K562 (cell line): ENCODE data around the gene GMPR. TPM values are rescaled to one million over a fixed set of nuclear protein-coding genes. Genes with fewer than 3 reads are reported as not detected.

ENCODE experiments used
- BDP1 ChIP-seq: IDR thresholded peaks from 3 replicates; pipeline ENCODE4 v1.6.1; 2011; ENCODE audit not compliant: insufficient read length, insufficient read depth
- CEBPB ChIP-seq: fragments of 450-650 bp; IDR thresholded peaks from 2 replicates; pipeline ENCODE4 v1.6.1; 2016; ENCODE audit warnings: missing genetic modification characterization, missing compliant biosample characterization
- CREB1 ChIP-seq, 2 experiments: sonication (generic) in 1 of 2; formaldehyde crosslinking in 1 of 2; IDR thresholded peaks; 2 replicates each; pipeline versions ENCODE4 v1.6.1 to v1.8.0; 2012 to 2022; ENCODE audit warnings: inconsistent platforms in 1 of 2, mild to moderate bottlenecking in 1 of 2, missing genetic modification reagents in 1 of 2, moderate library complexity in 1 of 2
- DACH1 ChIP-seq: fragments of 450-650 bp; IDR thresholded peaks from 2 replicates; pipeline ENCODE4 v1.6.1; 2018; ENCODE audit not compliant: partially characterized antibody
- E2F1 ChIP-seq: sonication (generic); formaldehyde crosslinking; IDR thresholded peaks from 2 replicates; pipeline ENCODE4 v1.8.1; 2023; ENCODE audit warnings: mild to moderate bottlenecking, missing genetic modification reagents, moderate library complexity
- GATA2 ChIP-seq: sonication (generic); formaldehyde crosslinking; IDR thresholded peaks from 2 replicates; pipeline ENCODE4 v1.4.0; 2020; ENCODE audit warnings: mild to moderate bottlenecking, missing genetic modification reagents
- GTF2B ChIP-seq: IDR thresholded peaks from 2 replicates; pipeline ENCODE4 v1.6.1; 2011; ENCODE audit not compliant: insufficient read length; ENCODE audit errors: extremely low read depth
- HDAC1 ChIP-seq, 2 experiments: fragments of 450-650 bp; IDR thresholded peaks; 2 replicates each; pipeline ENCODE4 v1.6.1; 2016 to 2017; ENCODE audit warnings: inconsistent platforms in 1 of 2, mild to moderate bottlenecking in 1 of 2, moderate library complexity in 1 of 2
- HEY1 ChIP-seq: fragments of 250-450 bp; sonication (Bioruptor Pico); IDR thresholded peaks from 2 replicates; pipeline ENCODE4 v1.5.0; 2020; ENCODE audit warnings: mild to moderate bottlenecking, moderate library complexity, borderline replicate concordance
- HMG20B ChIP-seq: fragments of 250-450 bp; sonication (Bioruptor Pico); IDR thresholded peaks from 2 replicates; pipeline ENCODE4 v1.5.0; 2021; ENCODE audit warnings: mild to moderate bottlenecking
- IFI16 ChIP-seq: fragments of 250-450 bp; sonication (Bioruptor Pico); IDR thresholded peaks from 2 replicates; pipeline ENCODE4 v2.1.2; 2022; ENCODE audit warnings: mild to moderate bottlenecking, inconsistent platforms
- IRF9 ChIP-seq: fragments of 450-650 bp; IDR thresholded peaks from 2 replicates; pipeline ENCODE4 v1.6.1; 2016; ENCODE audit warnings: missing biosample characterization, missing genetic modification characterization
- JUN ChIP-seq, 2 experiments: sonication (generic) in 1 of 2; formaldehyde crosslinking in 1 of 2; IDR thresholded peaks; 2 replicates each; pipeline versions ENCODE4 v1.6.1 to v1.8.0; 2012 to 2022; ENCODE audit warnings: borderline replicate concordance in 2 of 2, mild to moderate bottlenecking in 2 of 2, improper control_type of control experiment in 1 of 2, low read depth in 1 of 2, low read length in 1 of 2, missing genetic modification reagents in 1 of 2
- L3MBTL2 ChIP-seq: fragments of 450-650 bp; IDR thresholded peaks from 2 replicates; pipeline ENCODE4 v1.6.1; 2016; ENCODE audit warnings: mild to moderate bottlenecking, moderate library complexity
- NFE2L1 ChIP-seq: fragments of 450-650 bp; IDR thresholded peaks from 2 replicates; pipeline ENCODE4 v1.6.1; 2016; ENCODE audit warnings: missing genetic modification characterization, low read depth, mild to moderate bottlenecking, missing compliant biosample characterization, moderate library complexity, borderline replicate concordance
- RCOR1 ChIP-seq, 2 experiments: IDR thresholded peaks; 2 replicates each; pipeline ENCODE4 v1.6.1; 2012; ENCODE audit warnings: low read depth in 2 of 2, low read length in 2 of 2, borderline replicate concordance in 1 of 2, improper control_type of control experiment in 1 of 2
- SLC30A9 ChIP-seq: fragments of 250-450 bp; sonication (Bioruptor Pico); IDR thresholded peaks from 2 replicates; pipeline ENCODE4 v1.8.0; 2022; ENCODE audit warnings: mild to moderate bottlenecking, moderate library complexity
- SMAD1 ChIP-seq: fragments of 150-350 bp; IDR thresholded peaks from 2 replicates; pipeline ENCODE4 v1.6.1; 2014; ENCODE audit warnings: low read length, low read depth; ENCODE audit not compliant: partially characterized antibody
- TRIM24 ChIP-seq, 2 experiments: fragments of 450-650 bp; IDR thresholded peaks; 2 replicates each; pipeline ENCODE4 v1.6.1; 2016
- ZFP91 ChIP-seq: sonication (generic); formaldehyde crosslinking; IDR thresholded peaks from 2 replicates; pipeline ENCODE4 v1.8.0; 2022; ENCODE audit warnings: mild to moderate bottlenecking, missing genetic modification reagents
- ZNF175 ChIP-seq: fragments of 200-800 bp; sonication (Bioruptor generic); IDR thresholded peaks from 2 replicates; pipeline ENCODE4 v1.6.1; 2016; ENCODE audit warnings: low read depth, mild to moderate bottlenecking, missing genetic modification characterization, missing compliant biosample characterization
- ZNF644 ChIP-seq: fragments of 200-800 bp; sonication (Bioruptor generic); IDR thresholded peaks from 2 replicates; pipeline ENCODE4 v1.6.1; 2016; ENCODE audit warnings: low read depth, missing genetic modification characterization, missing compliant biosample characterization
- ZNF717 ChIP-seq: fragments of 250-450 bp; sonication (Bioruptor Pico); IDR thresholded peaks from 2 replicates; pipeline ENCODE4 v1.5.0; 2021
- ZNF785 ChIP-seq: fragments of 250-450 bp; sonication (Bioruptor Pico); IDR thresholded peaks from 2 replicates; pipeline ENCODE4 v1.4.0; 2020; ENCODE audit warnings: mild to moderate bottlenecking
- polyA plus RNA-seq, 8 experiments: library from polyadenylated mRNA; depleted of rRNA in 4 of 8; stranded (reverse) in 5 of 8; unstranded in 3 of 8; fragments of >200 nt; fragmentation: Nextera tagmentation in 2 of 8; fragmentation: Illumina TruSeq in 1 of 8; extraction: Ambion mirVana in 2 of 8; extraction: Trizol in 1 of 8; gene quantifications; 2 replicates each; pipeline versions ENCODE4 v1.2.1 to v1.2.3, GENCODE V29; 2011 to 2014; ENCODE audit warnings: inconsistent platforms in 1 of 8, missing spikeins in 1 of 8
- total RNA-seq, 7 experiments: library from RNA; depleted of rRNA in 6 of 7; stranded (reverse); fragments of >200 nt in 6 of 7; fragmentation: Illumina TruSeq in 2 of 7; extraction: Trizol in 2 of 7; gene quantifications; 2 replicates each; pipeline versions ENCODE4 v1.2.1 to v1.2.3, GENCODE V29; 2011 to 2021; ENCODE audit warnings: low replicate concordance in 1 of 7

GMPR gene
- total and polyA plus RNA-seq, 9 of the 15 experiments (the other 6 are each of a cell fraction or from before 2014, with no cell fraction given) = 34.6 to 83.7 (median 49.8) TPM

GRCh38 chr6:16334671-16335070, 96.3 kb downstream of the GMPR start (continued):
- TF ChIP-seq ZFP91 (CRISPR knock-in tag) = no peak
- TF ChIP-seq CEBPB = peak; percentile 99
- no peak for TF ChIP-seq GTF2B
- TF ChIP-seq ZNF644 (tag) = no peak
- TF ChIP-seq JUN (IDR thresholded peaks at IDR 0.05; ENCODE audit: borderline replicate concordance, low read depth, low read length) = peak; percentile 50; the same call in 1 of the 2 replicates
- no peak for TF ChIP-seq JUN (CRISPR knock-in tag; IDR thresholded peaks at IDR 0.05; ENCODE audit: borderline replicate concordance)
- peak; percentile 85 for TF ChIP-seq IRF9
- no peak for TF ChIP-seq SLC30A9 (CRISPR knock-in tag)
- TF ChIP-seq CREB1 (IDR thresholded peaks at IDR 0.05) = no peak
- TF ChIP-seq CREB1 (CRISPR knock-in tag; IDR thresholded peaks at IDR 0.05) = no peak
- TF ChIP-seq NFE2L1 = no peak
- no peak for TF ChIP-seq E2F1 (CRISPR knock-in tag)
- 0 out of 2 replicates have a peak, but pooled peaks have one; percentile 52 for TF ChIP-seq ZNF175 (CRISPR knock-in tag)
- peak in 1 of 2 experiments; percentile 50; a peak in 1 of 4 replicates for TF ChIP-seq RCOR1 (IDR thresholded peaks at IDR 0.05; ENCODE audit: borderline replicate concordance in 1 of 2, low read depth in 2 of 2, low read length in 2 of 2)
- no peak for TF ChIP-seq ZNF785
- no peak for TF ChIP-seq IFI16 (CRISPR knock-in tag)
- TF ChIP-seq L3MBTL2 = peak; percentile 40; the same call in 1 of the 2 replicates
- TF ChIP-seq HDAC1 (IDR thresholded peaks at IDR 0.05) = no peak
- peak; percentile 39 for TF ChIP-seq DACH1
- peak; percentile 69 to 86; a peak in 3 of 4 replicates for TF ChIP-seq TRIM24 (IDR thresholded peaks at IDR 0.05)
- no peak for TF ChIP-seq HEY1 (CRISPR knock-in tag)
- TF ChIP-seq SMAD1 = no peak
- no peak for TF ChIP-seq ZNF717 (CRISPR knock-in tag)
- TF ChIP-seq BDP1 = no peak
- TF ChIP-seq GATA2 (CRISPR knock-in tag) = no peak
- no peak for TF ChIP-seq HMG20B
